CD8-positive, alpha-beta memory T cell (primary cell): ENCODE measurements around the gene LRRC4. TPM values are rescaled to one million over a fixed set of nuclear protein-coding genes. Genes with fewer than 3 reads are reported as not detected.
A peak's percentile ranks its signal among the peaks of the same experiment; 100 is the strongest.

Experiments
- CTCF ChIA-PET: fragments of 350-600 bp; sonication (Branson Sonifier 250); formaldehyde crosslinking; loops from one replicate; lab custom pipeline; 2021; ENCODE audit warnings: antibody characterized with exemption; lab: Charles Lee
- POLR2A ChIA-PET: fragments of 350-600 bp; sonication (Branson Sonifier 250); formaldehyde crosslinking; loops from one replicate; lab custom pipeline; 2021; ENCODE audit warnings: antibody characterized with exemption; lab: Charles Lee
- DNase-seq, 5 donors: peaks; one replicate each; pipeline versions ENCODE4 v3.0.0 to v3.0.0-alpha.2; 2020 to 2022; ENCODE audit warnings: mixed read lengths in 1 of 5
- H3K27ac ChIP-seq: one replicate; pipeline ENCODE4 v1.7.0; 2013; ENCODE audit warnings: low read depth, mild to moderate bottlenecking, low read length, moderate library complexity
- H3K27me3 ChIP-seq: 2 replicates; pipeline ENCODE4 v1.7.0; 2013; ENCODE audit warnings: low read length, mild to moderate bottlenecking; ENCODE audit not compliant: insufficient read depth, poor library complexity, severe bottlenecking
- H3K36me3 ChIP-seq: 2 replicates; pipeline ENCODE4 v1.7.0; 2013; ENCODE audit warnings: mild to moderate bottlenecking, low read length, moderate library complexity; ENCODE audit not compliant: insufficient read depth
- H3K4me1 ChIP-seq: 2 replicates; pipeline ENCODE4 v1.7.0; 2013; ENCODE audit warnings: mild to moderate bottlenecking, low read length, moderate library complexity; ENCODE audit not compliant: insufficient read depth
- H3K4me3 ChIP-seq: 2 replicates; pipeline ENCODE4 v1.7.0; 2013; ENCODE audit warnings: mild to moderate bottlenecking, low read length
- H3K9me3 ChIP-seq: 2 replicates; pipeline ENCODE4 v1.7.0; 2013; ENCODE audit warnings: mild to moderate bottlenecking, low read length
- H3K27ac Mint-ChIP-seq, 8 donors: one replicate each; pipeline ENCODE4 v1.8.0; 2020 to 2021; ENCODE audit warnings: mixed read lengths in 8 of 8, mild to moderate bottlenecking in 6 of 8, inconsistent platforms in 3 of 8, moderate library complexity in 3 of 8
- H3K27me3 Mint-ChIP-seq, 2 donors: one replicate each; pipeline ENCODE4 v1.8.0; 2020 to 2021; ENCODE audit warnings: mixed read lengths in 2 of 2, mild to moderate bottlenecking in 1 of 2, moderate library complexity in 1 of 2
- H3K36me3 Mint-ChIP-seq, 3 donors: one replicate each; pipeline ENCODE4 v1.8.0; 2020 to 2021; ENCODE audit warnings: mixed read lengths in 3 of 3, inconsistent platforms in 1 of 3, mild to moderate bottlenecking in 1 of 3
- H3K4me1 Mint-ChIP-seq, 3 donors: one replicate each; pipeline ENCODE4 v1.8.0; 2020 to 2021; ENCODE audit warnings: mixed read lengths in 3 of 3, inconsistent platforms in 1 of 3, mild to moderate bottlenecking in 1 of 3
- H3K4me3 Mint-ChIP-seq, 7 donors: one replicate each; pipeline ENCODE4 v1.8.0; 2020 to 2021; ENCODE audit warnings: mixed read lengths in 7 of 7, mild to moderate bottlenecking in 6 of 7, moderate library complexity in 4 of 7, inconsistent platforms in 2 of 7
- H3K9me3 Mint-ChIP-seq, 5 donors: one replicate each; pipeline ENCODE4 v1.8.0; 2020 to 2022; ENCODE audit warnings: mixed read lengths in 5 of 5, mild to moderate bottlenecking in 3 of 5, moderate library complexity in 2 of 5, inconsistent platforms in 1 of 5
- polyA plus RNA-seq: library from polyadenylated mRNA; unstranded; fragments of 300-500 nt; fragmentation: Illumina TruSeq; gene quantifications from one replicate; pipeline ENCODE4 v1.2.3, GENCODE V29; 2021
- total RNA-seq, 2 experiments: library from RNA; stranded (reverse); gene quantifications; one replicate each; pipeline ENCODE4 v1.2.3, GENCODE V29; 2021

LRRC4 gene
- total and polyA plus RNA-seq, 3 experiments from 2014 or later = 0.15 to 0.51 TPM; not detected in 1

DNA sequence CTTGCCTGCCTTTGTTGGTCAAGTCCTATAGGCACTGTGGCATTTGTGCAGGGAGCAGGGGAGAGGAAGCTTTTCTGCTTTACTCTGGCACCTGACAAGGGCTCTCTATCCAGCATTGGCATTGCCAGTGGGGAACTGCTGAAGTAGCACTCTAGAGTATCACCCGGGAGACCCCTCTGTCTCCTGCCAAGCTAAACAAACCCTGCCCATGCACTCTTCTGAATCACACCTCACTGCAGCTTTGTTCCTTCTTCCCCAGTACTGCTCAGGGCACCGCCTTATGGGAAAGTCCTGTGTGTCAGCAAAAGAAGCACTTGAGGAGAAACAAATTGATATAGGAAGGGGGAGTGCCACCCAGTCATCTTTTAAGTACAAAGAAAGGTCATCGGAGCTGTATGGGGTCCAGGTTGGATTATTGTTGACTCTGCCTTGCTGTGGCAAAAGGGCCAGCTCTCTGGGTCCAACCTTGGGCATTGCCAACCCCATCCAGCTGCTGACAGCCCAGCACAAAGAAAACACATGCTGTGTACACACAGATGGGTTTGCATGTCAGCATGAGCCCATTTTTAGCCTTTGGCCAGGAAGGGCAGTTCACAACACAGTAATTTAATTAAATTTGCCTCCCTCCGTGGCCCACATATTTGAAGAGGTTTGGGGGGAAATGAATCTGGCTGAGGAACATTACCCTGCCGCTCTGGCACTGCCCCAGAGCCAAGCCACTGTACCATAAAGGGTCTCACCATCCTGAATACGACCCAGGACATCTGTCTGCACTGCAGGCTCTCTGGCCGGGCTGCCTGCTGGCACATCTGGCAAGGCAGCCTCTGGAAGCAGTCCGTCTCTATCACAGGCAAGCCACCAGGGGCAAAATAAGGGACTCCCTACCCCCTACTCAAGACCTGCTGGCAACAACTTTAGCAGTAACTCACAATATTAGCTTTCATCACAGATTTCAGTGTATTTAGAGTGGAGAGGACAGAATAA lies 13.1 kb downstream of the LRRC4 start:
- H3K4me1 Mint-ChIP-seq = peaks cover 0 to 4% (median 0%) of the 10 kb centered on the region in 3 donors
- DNase-seq = no peak

DNA sequence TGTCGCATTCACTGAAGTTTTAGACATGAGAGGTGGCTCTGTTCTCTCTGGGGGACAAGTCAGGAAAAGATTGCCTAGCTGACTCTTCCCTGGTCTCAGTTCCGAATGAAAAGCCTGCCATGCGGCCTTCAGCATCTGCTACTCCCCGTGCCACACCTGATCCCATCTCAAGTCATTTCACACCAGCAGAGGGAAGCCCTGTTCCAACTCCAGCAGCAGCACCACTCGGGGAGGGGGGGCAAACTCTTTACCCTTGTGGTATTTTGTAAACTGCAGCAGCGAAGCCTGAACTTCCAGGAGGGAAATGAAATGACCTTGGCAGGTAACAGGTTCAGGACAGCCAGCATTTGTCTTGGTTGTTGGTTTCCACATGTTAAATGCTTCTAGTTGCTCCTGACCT lies 13.8 kb downstream of the LRRC4 start:
- CTCF ChIA-PET = no interaction called here
- H3K36me3 Mint-ChIP-seq = peaks cover 6 to 43% (median 15%) of the 10 kb centered on the region in 3 donors

More for the DNA sequence above, 13.1 kb downstream of the LRRC4 start:
- Mint-ChIP-seq H3K9me3 (no peaks in the 10 kb centered on the region), H3K36me3 (peaks cover 6 to 37% (median 11%) of the 10 kb centered on the region in 3 donors), H3K27ac (peak overlapping the region in 1 of 8 donors; percentile 64), H3K27me3 (no peaks in the 10 kb centered on the region), H3K4me3 (no peak overlapping the region)
- Histone ChIP-seq H3K4me3 (no peak overlapping the region), H3K27ac (no peak overlapping the region), H3K9me3 (no peaks in the 10 kb centered on the region), H3K4me1 (no peaks in the 10 kb centered on the region), H3K36me3 (peaks cover under 1% of the 10 kb centered on the region), H3K27me3 (no peaks in the 10 kb centered on the region)
- CTCF ChIA-PET = interaction anchor here (1.3 kb wide), 1 partner anchor 10 kb away, joined by 3 read pairs; no protein-coding TSS in a partner anchor
- POLR2A ChIA-PET = no interaction called here

DNA sequence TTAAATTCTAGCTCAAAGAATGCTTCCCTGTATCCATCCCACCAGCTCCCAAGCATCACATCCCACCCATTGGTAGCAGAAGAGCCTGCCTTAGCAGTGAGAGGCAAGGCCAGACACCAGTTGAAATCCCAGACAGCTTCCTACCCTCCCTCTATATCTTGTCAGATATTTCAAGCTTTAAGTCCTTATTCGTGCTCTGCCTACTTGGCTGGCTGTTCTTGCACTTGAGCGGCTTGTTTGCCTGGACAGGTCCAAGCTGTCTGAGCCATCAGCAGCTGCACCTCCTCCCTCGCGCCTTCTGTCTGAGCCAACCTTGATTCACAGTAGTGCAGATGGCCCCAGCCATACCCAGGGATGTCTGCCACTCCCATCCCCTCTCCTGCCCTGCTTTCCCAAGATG lies 16.4 kb downstream of the LRRC4 start:
- Histone ChIP-seq H3K9me3 (no peaks in the 10 kb centered on the region), H3K27ac (no peak overlapping the region), H3K27me3 (no peaks in the 10 kb centered on the region), H3K4me3 (no peak overlapping the region), H3K36me3 (peaks cover 6% of the 10 kb centered on the region), H3K4me1 (no peaks in the 10 kb centered on the region)
- Mint-ChIP-seq H3K36me3 (peaks cover 0 to 36% (median 8%) of the 10 kb centered on the region in 3 donors), H3K9me3 (no peaks in the 10 kb centered on the region), H3K27me3 (no peaks in the 10 kb centered on the region), H3K4me1 (no peaks in the 10 kb centered on the region), H3K27ac (peak overlapping the region in 1 of 8 donors; percentile 75), H3K4me3 (no peak overlapping the region)
- DNase-seq = no peak
- CTCF ChIA-PET = no interaction called here
- POLR2A ChIA-PET = no interaction called here

More for the DNA sequence above, 13.8 kb downstream of the LRRC4 start:
- Mint-ChIP-seq H3K9me3 (no peaks in the 10 kb centered on the region), H3K27me3 (no peaks in the 10 kb centered on the region), H3K4me3 (no peak overlapping the region), H3K4me1 (no peaks in the 10 kb centered on the region), H3K27ac (no peak overlapping the region)
- H3K4me3 ChIP-seq = no peak overlapping the region
- H3K27me3 ChIP-seq = no peaks in the 10 kb centered on the region
- H3K9me3 ChIP-seq = no peaks in the 10 kb centered on the region
- peaks cover 1% of the 10 kb centered on the region for H3K36me3 ChIP-seq
- no peak for DNase-seq
- POLR2A ChIA-PET = no interaction called here
- no peaks in the 10 kb centered on the region for H3K4me1 ChIP-seq
- H3K27ac ChIP-seq = no peak overlapping the region

DNA sequence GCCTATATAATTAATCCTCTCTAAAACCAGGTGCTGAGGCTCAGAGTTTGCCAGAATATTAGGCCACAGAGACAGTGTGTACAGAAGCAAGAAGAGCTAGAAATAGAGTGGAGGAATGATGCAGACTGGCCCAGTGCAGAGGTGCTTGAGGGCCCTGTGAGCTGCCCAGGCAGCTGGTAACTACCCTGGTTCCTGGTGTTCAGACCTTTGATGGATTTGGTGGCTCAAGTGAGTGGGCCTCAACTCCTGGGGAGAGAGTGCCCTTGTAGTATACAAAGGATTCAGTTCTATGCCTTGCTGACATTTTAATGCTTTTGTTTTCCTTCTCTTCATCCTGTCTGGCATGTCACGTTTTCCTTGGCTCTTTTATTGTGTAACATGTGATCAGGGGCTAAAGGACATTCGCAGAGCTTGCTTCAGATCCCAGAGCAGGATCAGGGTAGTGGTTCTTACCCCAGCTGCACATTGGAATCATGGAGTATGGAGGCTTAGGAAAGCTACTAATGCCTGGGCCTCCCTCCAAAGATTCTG lies 20.0 kb downstream of the LRRC4 start:
- H3K4me1 ChIP-seq = no peaks in the 10 kb centered on the region
- no peak overlapping the region for H3K4me3 Mint-ChIP-seq
- no peaks in the 10 kb centered on the region for H3K9me3 Mint-ChIP-seq
- no peaks in the 10 kb centered on the region for H3K4me1 Mint-ChIP-seq
- H3K27me3 ChIP-seq = no peaks in the 10 kb centered on the region
- H3K36me3 ChIP-seq = peaks cover 6% of the 10 kb centered on the region
- DNase-seq = no peak
- H3K4me3 ChIP-seq = no peak overlapping the region
- no peaks in the 10 kb centered on the region for H3K9me3 ChIP-seq
- H3K27me3 Mint-ChIP-seq = no peaks in the 10 kb centered on the region
- no peak overlapping the region for H3K27ac ChIP-seq
- ChIA-PET CTCF (no interaction called here), POLR2A (no interaction called here)
- H3K36me3 Mint-ChIP-seq = peaks cover 0 to 30% (median 6%) of the 10 kb centered on the region in 3 donors
- H3K27ac Mint-ChIP-seq = no peak overlapping the region

DNA sequence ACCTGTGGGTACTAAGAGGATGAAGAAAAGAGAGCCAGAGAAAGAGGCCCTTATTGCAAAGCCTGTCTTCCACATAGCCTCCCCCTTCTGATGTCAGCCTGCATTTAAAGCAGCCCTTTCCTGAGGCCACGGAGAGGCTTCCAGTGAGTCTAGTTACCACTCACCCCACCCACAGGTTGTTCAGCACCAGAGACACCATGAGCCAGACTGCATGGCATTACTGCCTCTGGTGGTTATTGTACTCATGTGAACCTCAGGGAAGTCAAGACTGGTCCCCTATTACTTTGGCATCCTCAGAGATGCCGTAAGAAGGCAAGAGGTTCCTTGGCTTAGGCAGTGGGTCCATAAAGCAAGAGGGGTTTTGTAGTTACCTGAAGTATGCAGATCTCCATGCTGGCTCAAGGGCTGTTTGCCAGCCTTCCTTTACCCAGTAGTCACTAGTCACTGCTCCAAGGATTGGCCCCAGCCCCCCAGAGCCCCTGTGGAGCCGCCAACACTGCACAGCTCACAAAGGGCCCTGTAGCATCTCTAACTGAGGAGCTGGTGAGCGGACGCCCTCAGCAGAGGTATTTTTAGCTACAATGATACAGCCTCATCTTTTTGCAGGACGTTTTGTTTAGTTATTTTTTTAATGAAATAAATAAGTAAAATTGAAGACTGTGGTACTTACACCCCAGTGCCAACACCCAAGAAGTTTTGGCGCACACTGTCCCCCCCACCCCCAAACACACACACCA lies 20.7 kb downstream of the LRRC4 start:
- Histone ChIP-seq H3K4me1 (no peaks in the 10 kb centered on the region), H3K27ac (no peak overlapping the region), H3K36me3 (peaks cover 6% of the 10 kb centered on the region), H3K27me3 (no peaks in the 10 kb centered on the region), H3K9me3 (no peaks in the 10 kb centered on the region), H3K4me3 (no peak overlapping the region)
- CTCF ChIA-PET = no interaction called here
- H3K36me3 Mint-ChIP-seq = peaks cover 0 to 34% (median 6%) of the 10 kb centered on the region in 3 donors
- H3K27ac Mint-ChIP-seq = peak overlapping the region in 1 of 8 donors; percentile 76
- H3K4me3 Mint-ChIP-seq = peak overlapping the region in 1 of 7 donors; percentile 6
- H3K4me1 Mint-ChIP-seq = no peaks in the 10 kb centered on the region
- POLR2A ChIA-PET = no interaction called here
- DNase-seq = no peak
- no peaks in the 10 kb centered on the region for H3K9me3 Mint-ChIP-seq
- no peaks in the 10 kb centered on the region for H3K27me3 Mint-ChIP-seq

DNA sequence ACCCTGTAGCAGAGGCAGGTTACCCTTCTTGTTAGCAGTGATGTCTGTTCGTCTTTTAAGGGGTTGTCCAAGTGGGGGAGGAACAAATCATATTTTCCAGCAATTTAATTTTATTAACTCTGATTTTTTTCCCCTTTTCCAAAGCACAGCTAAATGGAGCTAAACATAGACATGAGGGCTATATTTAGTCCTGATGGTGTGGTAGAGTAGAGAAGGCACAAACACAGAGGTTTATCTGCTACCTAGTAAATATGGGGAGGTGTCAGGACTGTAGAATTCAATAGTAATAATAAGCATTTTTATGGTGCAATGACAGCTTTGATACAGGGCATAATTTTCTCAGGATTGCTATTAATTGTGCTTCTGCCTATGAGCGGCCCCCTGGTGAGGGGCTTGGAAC lies 22.5 kb downstream of the LRRC4 start:
- Mint-ChIP-seq H3K36me3 (peaks cover 0 to 35% (median 6%) of the 10 kb centered on the region in 3 donors), H3K27me3 (no peaks in the 10 kb centered on the region), H3K4me3 (no peak overlapping the region), H3K4me1 (peaks cover 5 to 17% (median 10%) of the 10 kb centered on the region in 3 donors), H3K9me3 (no peaks in the 10 kb centered on the region), H3K27ac (no peak overlapping the region)
- ChIA-PET CTCF (no interaction called here), POLR2A (no interaction called here)
- Histone ChIP-seq H3K4me1 (peaks cover 6% of the 10 kb centered on the region), H3K27me3 (no peaks in the 10 kb centered on the region), H3K27ac (no peak overlapping the region), H3K4me3 (no peak overlapping the region), H3K36me3 (peaks cover 6% of the 10 kb centered on the region), H3K9me3 (no peaks in the 10 kb centered on the region)
- no peak for DNase-seq

DNA sequence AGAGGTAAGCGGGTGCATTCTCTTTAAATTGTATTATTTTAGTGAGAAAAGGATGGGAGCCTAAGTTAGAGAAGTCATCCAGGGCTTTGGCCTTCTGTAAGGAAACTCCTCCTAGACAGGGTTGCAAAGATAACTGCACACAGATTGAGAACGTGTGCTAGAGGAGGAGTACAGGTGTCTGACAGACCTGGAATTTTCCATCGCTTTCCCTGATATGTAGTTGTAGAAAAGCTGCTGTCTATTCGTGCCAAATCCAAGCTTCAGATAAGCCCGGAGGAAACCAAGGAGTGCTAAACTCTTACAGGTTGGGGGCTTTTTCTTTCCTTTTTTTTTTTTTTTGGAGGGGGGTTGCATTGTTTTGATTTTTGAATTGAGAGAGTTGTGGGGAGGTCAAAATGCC lies 23.1 kb downstream of the LRRC4 start:
- H3K27ac Mint-ChIP-seq = no peak overlapping the region

More for the DNA sequence above, 23.1 kb downstream of the LRRC4 start:
- CTCF ChIA-PET = no interaction called here
- H3K4me1 ChIP-seq = peaks cover 6% of the 10 kb centered on the region
- no peaks in the 10 kb centered on the region for H3K27me3 ChIP-seq
- no peaks in the 10 kb centered on the region for H3K9me3 ChIP-seq
- no peak overlapping the region for H3K27ac ChIP-seq
- Mint-ChIP-seq H3K27me3 (no peaks in the 10 kb centered on the region), H3K9me3 (no peaks in the 10 kb centered on the region), H3K36me3 (peaks cover 0 to 31% (median 4%) of the 10 kb centered on the region in 3 donors), H3K4me1 (peaks cover 11 to 22% (median 16%) of the 10 kb centered on the region in 3 donors), H3K4me3 (no peak overlapping the region)
- POLR2A ChIA-PET = interaction anchor here (0.7 kb wide), 1 partner anchor 365 kb away, joined by 3 read pairs; no protein-coding TSS in a partner anchor
- H3K36me3 ChIP-seq = peaks cover 6% of the 10 kb centered on the region
- H3K4me3 ChIP-seq = no peak overlapping the region
- DNase-seq = no peak
